Activated CD8-positive, alpha-beta memory T cell treated with anti-CD3 and anti-CD28 coated beads, Interleukin-2, amount 10 ng/mL, durations not matched to agents 7 days and 5 days (primary cell): ENCODE measurements around the gene MTNR1A. TPM values are rescaled to one million over a fixed set of nuclear protein-coding genes. Genes with fewer than 3 reads are reported as not detected.

Experiments used
- ATAC-seq: fragments of 150-1000 bp; cut with Tn5 transposase; one replicate; pipeline ENCODE4 v1.10.0; 2021; ENCODE audit warnings: moderate library complexity
- CTCF ChIA-PET: fragments of 350-600 bp; sonication (Branson Sonifier 250); formaldehyde crosslinking; loops from one replicate; lab custom pipeline; 2021; ENCODE audit warnings: antibody characterized with exemption; lab: Charles Lee
- DNase-seq: peaks from one replicate; pipeline ENCODE4 v3.0.0-alpha.2; 2020
- H3K27ac Mint-ChIP-seq: one replicate; pipeline ENCODE4 v1.8.0; 2021; ENCODE audit warnings: mild to moderate bottlenecking, mixed read lengths
- H3K27me3 Mint-ChIP-seq: one replicate; pipeline ENCODE4 v1.8.0; 2021; ENCODE audit warnings: mixed read lengths
- H3K36me3 Mint-ChIP-seq: one replicate; pipeline ENCODE4 v1.8.0; 2021; ENCODE audit warnings: mild to moderate bottlenecking, mixed read lengths
- H3K4me1 Mint-ChIP-seq: one replicate; pipeline ENCODE4 v1.8.0; 2021; ENCODE audit warnings: mixed read lengths
- H3K4me3 Mint-ChIP-seq: one replicate; pipeline ENCODE4 v1.8.0; 2021; ENCODE audit warnings: mild to moderate bottlenecking, moderate library complexity, mixed read lengths
- H3K9me3 Mint-ChIP-seq: one replicate; pipeline ENCODE4 v1.8.0; 2022; ENCODE audit warnings: low read depth, mixed read lengths
- total RNA-seq, 2 experiments: library from RNA; stranded (reverse); gene quantifications; one replicate each; pipeline ENCODE4 v1.2.3, GENCODE V29; 2021

The MTNR1A gene
- total RNA-seq = not detected

DNA sequence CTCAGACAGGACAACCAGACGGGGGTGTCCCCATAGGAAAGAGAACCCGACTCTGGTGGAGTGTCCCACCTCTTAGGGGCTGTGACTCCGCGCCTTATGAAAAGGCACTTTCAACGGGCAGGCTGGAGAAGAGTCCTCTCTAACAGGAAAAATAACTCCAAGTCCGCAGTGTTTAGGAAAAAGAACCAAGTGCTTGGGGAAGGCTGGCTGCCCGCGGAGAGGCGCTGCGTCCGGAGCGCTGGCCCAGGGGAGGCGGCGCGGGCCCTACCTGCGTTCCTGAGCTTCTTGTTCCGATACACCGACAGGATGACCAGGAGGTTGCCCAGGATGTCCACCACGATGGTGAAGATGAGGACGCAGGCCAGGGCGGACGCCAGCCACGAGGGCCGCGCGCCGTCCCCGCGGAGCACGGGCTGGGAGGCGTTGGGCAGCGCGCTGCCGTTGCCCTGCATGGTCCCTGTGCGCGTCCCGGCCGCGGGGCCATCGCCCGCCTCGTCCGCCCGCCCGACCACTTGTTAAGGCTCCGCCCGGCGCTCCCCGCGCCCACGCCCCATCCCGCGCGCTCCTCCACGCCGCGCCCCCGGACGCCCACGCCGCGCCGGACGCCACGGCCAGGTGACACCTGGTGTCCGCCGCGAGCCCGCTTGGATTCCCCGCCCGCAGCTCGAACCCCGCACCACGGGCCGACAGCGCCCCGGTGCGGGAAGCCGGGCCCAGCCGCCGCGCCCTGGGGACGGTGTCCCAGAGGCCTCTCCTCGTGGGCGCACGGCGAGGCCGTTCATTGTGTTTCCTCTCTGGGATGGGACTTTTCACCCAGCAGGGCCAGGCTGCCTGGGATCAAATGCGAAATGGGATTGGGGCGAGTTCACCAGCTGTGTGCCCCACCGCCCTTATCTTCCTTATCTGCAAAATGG, at the start of gene MTNR1A:
Gene MTNR1A (minus strand): TSS at position 654 of the 914 bp plus-strand sequence. CDS start 202 bp downstream, at position 452.
- no peak for ATAC-seq
- Mint-ChIP-seq H3K27ac (no peak within 1 kb of the TSS), H3K9me3 (peaks cover 6% of the 10 kb centered on the region), H3K36me3 (peaks cover 3% of the 10 kb centered on the region), H3K4me1 (no peaks in the 10 kb centered on the region), H3K27me3 (peaks cover 15% of the 10 kb centered on the region), H3K4me3 (no peak within 1 kb of the TSS)
- CTCF ChIA-PET = no interaction called here
- no peak for DNase-seq

DNA sequence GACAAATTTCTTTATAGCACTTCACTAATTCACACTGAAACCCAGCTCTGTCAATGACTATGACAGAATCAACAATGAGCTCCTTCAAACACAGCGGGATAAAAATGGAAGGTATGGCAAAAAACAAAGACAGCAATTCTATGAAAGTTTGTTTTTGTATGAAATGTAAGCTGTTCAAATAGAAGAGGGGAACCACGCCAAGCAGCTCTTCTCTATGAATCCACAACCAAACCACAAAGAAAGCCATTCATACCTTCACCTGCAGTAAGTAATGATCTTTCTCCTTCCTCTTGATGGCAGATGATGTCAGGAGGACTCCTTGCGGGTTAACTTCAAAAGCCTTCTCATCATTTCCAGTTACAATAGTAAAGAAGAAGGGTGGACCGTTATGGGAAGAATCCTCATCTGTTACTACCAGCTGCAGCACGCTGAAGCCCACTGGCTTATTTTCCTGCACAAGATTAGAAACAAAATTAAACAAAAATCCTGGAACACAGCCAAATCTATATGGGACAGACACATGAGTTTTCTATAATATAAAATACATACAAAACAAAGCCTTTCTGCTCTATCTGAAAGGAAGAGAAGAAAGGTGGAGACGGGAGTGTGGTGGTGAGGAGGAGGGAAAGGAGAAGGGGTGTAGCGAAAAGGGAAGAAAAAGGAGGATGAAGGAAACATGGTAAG, 48.9 kb upstream of the MTNR1A start:
- no peak for DNase-seq
- no peak overlapping the region for H3K4me3 Mint-ChIP-seq
- no peaks in the 10 kb centered on the region for H3K9me3 Mint-ChIP-seq
- no peaks in the 10 kb centered on the region for H3K36me3 Mint-ChIP-seq
- ATAC-seq = no peak
- CTCF ChIA-PET = interaction anchor here (0.7 kb wide), 1 partner anchor 17 kb away, joined by 3 read pairs; no protein-coding TSS in a partner anchor
- H3K27ac Mint-ChIP-seq = no peak overlapping the region
- H3K27me3 Mint-ChIP-seq = no peaks in the 10 kb centered on the region
- no peaks in the 10 kb centered on the region for H3K4me1 Mint-ChIP-seq

DNA sequence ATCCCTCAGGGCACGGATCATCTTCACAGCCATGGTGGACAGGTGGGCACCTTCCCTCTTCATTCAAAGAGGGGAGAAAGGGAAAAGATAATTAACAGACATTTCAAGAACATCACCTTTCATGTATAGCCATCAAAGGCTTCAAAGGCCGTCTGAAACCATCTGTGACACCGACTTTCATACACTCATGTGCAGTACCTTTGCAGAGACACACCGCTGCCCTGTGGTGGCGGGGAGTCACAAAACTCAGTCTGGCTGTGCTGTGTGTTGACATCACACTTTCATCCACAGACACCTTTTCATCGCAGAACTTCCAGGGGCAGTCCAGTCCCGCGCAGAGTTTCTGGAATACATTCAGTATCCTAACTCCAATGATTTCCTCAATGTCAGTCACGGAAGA, 47.6 kb upstream of the MTNR1A start:
- Mint-ChIP-seq H3K4me3 (no peak overlapping the region), H3K4me1 (no peaks in the 10 kb centered on the region), H3K36me3 (no peaks in the 10 kb centered on the region), H3K27ac (no peak overlapping the region), H3K9me3 (no peaks in the 10 kb centered on the region), H3K27me3 (no peaks in the 10 kb centered on the region)
- DNase-seq = no peak
- CTCF ChIA-PET = no interaction called here
- ATAC-seq = no peak

DNA sequence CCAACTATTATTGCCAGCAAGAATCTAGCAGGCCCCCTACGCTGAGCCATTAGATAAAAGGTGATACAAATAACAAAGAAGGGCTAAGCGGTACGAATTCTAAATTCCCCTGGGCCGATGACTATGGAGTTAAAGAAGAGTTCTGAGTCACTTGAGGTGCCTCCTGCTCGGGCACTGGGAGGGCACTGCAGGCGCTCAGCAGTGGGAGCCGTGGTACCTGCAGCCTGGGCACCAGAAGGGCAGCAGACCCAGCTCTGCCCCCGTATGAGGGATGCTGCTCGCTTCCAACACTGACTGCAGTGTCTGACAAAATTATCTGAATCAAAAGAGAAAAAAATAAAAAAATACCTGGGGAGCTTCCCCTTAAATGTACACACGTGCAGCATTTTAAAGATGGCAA, 44.1 kb upstream of the MTNR1A start:
- Mint-ChIP-seq H3K4me1 (no peaks in the 10 kb centered on the region), H3K36me3 (no peaks in the 10 kb centered on the region), H3K27me3 (no peaks in the 10 kb centered on the region), H3K9me3 (no peaks in the 10 kb centered on the region), H3K27ac (no peak overlapping the region), H3K4me3 (no peak overlapping the region)
- CTCF ChIA-PET = no interaction called here
- no peak for DNase-seq
- ATAC-seq = no peak

DNA sequence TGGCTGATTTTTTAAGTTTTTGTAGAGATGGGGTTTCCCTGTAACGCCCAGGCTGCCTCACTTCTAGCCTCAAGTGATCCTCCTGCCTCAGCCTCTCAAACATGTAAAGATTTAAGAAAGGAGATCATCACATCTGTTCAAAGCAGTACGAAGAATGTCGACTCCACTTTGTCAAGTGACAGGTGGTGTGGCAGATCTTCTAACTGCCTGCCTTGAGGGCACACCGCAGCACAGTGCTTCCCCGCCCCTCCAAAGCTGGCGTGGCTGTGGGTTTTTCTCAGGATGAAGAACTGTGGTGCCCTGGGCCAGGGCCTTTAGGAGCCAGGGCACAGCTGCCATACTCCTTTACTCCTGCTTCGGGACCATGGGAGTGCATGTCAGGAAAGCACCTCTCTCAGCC, 43.3 kb upstream of the MTNR1A start:
- CTCF ChIA-PET = no interaction called here
- Mint-ChIP-seq H3K27me3 (no peaks in the 10 kb centered on the region), H3K36me3 (no peaks in the 10 kb centered on the region), H3K9me3 (no peaks in the 10 kb centered on the region), H3K4me3 (no peak overlapping the region), H3K4me1 (no peaks in the 10 kb centered on the region), H3K27ac (no peak overlapping the region)
- DNase-seq (no peak), ATAC-seq (no peak)

DNA sequence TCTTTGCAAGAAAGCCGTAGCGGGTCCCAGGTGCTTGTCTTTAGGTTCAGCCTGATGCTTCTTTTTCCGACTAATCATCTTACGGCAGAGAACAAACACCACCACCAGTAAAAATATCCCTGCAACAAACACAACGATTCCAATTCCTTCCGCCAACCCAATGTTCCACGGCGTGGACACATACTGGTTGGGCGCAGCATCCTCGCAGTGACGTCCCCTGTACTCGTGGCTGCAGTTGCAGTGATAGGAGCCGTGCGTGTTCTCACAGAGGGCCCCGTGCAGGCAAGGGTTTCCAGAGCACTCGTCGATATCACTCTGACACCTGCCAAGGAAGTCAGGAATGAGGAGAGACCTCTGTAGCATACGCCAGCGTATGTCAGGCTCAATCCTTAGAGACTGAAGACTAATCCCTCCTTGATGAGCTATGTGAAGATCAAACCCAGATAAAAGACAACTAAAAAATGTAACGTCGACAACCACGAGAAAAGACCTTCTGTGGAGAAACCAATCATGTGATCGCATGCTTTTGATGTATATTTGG, 41.6 kb upstream of the MTNR1A start:
- Mint-ChIP-seq H3K4me3 (no peak overlapping the region), H3K4me1 (no peaks in the 10 kb centered on the region), H3K36me3 (no peaks in the 10 kb centered on the region), H3K27me3 (no peaks in the 10 kb centered on the region), H3K9me3 (no peaks in the 10 kb centered on the region), H3K27ac (no peak overlapping the region)
- no peak for ATAC-seq
- CTCF ChIA-PET = no interaction called here
- DNase-seq = no peak

DNA sequence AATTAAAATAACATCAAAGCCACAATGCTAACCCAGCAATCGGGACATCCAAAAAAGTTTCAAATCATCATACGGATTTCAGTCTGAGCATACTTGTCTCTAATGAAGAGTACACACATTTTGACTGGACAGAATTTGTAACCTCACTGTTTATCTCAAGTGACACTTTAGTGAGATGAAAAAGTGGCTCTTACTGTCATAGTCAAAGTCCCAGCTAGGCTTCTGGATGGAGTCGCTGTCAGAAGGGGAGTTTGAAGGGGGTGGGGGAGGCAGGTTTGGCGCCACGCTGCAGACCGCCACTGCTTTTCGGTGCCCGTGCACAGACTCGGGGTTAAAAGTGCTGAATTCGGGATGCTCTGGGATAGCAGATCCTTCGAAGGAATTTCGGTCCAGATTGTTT, 41.0 kb upstream of the MTNR1A start:
- H3K4me1 Mint-ChIP-seq = no peaks in the 10 kb centered on the region
- no peaks in the 10 kb centered on the region for H3K36me3 Mint-ChIP-seq
- H3K4me3 Mint-ChIP-seq = no peak overlapping the region
- no peaks in the 10 kb centered on the region for H3K27me3 Mint-ChIP-seq
- CTCF ChIA-PET = no interaction called here
- H3K27ac Mint-ChIP-seq = no peak overlapping the region
- no peak for ATAC-seq
- no peaks in the 10 kb centered on the region for H3K9me3 Mint-ChIP-seq
- no peak for DNase-seq

DNA sequence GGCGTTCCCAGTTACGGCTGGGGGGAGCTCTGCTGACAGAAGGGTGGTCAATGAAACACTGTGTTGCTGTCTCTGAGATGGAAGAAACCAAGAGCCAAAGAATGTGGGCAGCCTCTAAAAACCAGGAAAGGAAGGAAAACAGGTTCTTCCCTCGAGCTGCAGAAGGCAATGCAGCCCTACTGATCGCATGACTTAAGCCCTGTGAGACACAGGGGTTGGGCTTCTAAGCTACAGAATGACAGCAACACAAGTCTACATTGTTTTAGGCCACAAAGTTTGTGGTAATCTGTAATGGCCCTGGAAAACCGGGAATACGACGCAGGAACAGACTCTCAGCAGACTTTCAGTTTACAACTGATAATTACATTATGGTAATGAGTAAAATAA, 38.2 kb upstream of the MTNR1A start:
- CTCF ChIA-PET = no interaction called here
- H3K27me3 Mint-ChIP-seq = no peaks in the 10 kb centered on the region
- H3K9me3 Mint-ChIP-seq = no peaks in the 10 kb centered on the region
- H3K36me3 Mint-ChIP-seq = no peaks in the 10 kb centered on the region
- no peaks in the 10 kb centered on the region for H3K4me1 Mint-ChIP-seq
- DNase-seq = no peak
- ATAC-seq = no peak
- H3K4me3 Mint-ChIP-seq = no peak overlapping the region
- H3K27ac Mint-ChIP-seq = no peak overlapping the region

DNA sequence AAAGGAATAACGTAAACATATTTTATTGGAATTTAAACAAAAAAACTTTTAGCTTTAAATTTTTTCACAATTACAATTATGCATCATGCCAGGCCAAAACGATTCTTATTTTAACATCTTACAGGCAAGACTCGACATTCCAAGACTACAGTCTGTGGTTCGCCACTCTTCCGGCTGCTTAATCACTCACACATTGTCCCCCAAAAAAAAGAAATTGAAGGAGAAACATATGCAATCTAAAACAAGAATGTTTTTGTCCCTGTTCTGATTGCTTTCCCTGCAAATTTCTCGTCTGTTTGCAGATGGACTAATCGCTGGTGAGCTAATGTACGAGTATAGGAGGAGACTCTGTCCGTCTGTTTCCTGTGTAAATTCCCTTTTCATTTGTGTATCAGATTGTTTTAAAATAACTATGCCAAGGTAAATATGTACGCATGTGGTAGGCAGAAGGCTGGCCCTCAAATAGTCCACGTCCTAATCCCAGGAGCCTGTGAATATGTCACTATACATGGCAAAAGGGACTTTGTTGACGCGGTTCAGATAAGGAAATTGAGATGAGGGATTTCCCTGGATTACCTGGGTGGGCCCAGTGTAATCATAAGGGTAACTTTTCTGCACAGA, 37.7 kb upstream of the MTNR1A start:
- CTCF ChIA-PET = no interaction called here
- Mint-ChIP-seq H3K4me3 (no peak overlapping the region), H3K27me3 (no peaks in the 10 kb centered on the region), H3K4me1 (no peaks in the 10 kb centered on the region), H3K36me3 (no peaks in the 10 kb centered on the region), H3K9me3 (no peaks in the 10 kb centered on the region), H3K27ac (no peak overlapping the region)
- DNase-seq = no peak
- no peak for ATAC-seq

DNA sequence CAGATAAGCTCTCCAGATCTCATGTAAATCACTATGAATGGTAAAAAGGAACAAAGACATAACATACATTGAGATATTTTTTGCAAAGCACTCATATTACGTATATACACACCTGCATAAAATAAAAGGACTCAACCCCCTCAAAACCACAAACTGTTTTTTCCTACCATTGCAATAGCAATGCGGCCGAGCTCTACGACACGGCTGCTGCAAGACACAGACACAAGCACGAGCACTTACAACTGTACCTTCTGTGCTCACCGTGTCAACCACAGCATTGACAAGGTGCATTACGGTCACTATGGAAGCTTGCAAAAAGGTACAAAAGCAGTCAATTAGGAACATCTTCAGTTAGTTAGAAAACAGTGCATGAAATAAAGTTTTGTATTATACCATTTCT, 37.1 kb upstream of the MTNR1A start:
- CTCF ChIA-PET = no interaction called here
- Mint-ChIP-seq H3K4me3 (no peak overlapping the region), H3K4me1 (no peaks in the 10 kb centered on the region), H3K36me3 (no peaks in the 10 kb centered on the region), H3K9me3 (no peaks in the 10 kb centered on the region), H3K27me3 (no peaks in the 10 kb centered on the region), H3K27ac (no peak overlapping the region)
- ATAC-seq (no peak), DNase-seq (no peak)

DNA sequence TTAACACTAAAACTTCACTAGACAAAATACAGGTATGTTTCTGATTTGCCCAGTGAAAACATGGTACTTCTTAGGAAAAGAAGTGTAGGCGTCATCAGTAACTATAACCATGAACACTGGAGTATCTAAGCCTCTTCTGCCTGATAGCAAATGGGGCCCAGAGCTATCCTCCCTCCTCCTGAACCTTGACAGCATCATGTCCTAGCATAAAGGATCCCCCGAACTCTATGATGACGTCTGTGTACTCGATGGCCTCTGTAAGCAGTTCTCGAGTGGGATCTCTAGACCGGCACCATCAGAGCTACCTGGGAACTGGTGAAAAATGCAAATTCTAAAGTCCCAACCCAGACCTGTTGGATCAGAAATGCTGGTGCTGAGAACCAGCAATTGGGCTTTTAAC, 36.3 kb upstream of the MTNR1A start:
- Mint-ChIP-seq H3K4me3 (no peak overlapping the region), H3K9me3 (no peaks in the 10 kb centered on the region), H3K27me3 (no peaks in the 10 kb centered on the region), H3K4me1 (no peaks in the 10 kb centered on the region), H3K36me3 (no peaks in the 10 kb centered on the region), H3K27ac (no peak overlapping the region)
- no peak for DNase-seq
- no peak for ATAC-seq
- CTCF ChIA-PET = no interaction called here

DNA sequence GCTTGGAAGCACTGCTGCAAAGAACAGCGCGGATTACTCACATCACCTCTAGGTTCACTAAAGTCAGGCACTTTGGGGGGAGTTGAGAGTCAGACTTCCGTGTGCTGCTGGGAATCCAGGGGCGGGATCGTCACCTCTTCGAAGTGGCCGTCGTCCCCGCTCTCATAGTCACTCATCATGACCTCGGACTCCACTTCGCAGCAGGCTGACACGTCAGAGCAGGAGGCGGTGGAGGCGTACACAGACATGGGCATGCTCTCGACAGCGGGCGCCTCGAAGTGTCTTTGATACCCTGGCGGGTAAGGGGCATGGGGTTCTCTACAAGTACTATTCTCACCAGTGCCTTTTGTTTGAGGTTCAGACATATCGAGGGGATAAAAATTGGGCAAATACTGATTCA, 33.1 kb upstream of the MTNR1A start:
- DNase-seq (no peak), ATAC-seq (no peak)
- Mint-ChIP-seq H3K9me3 (no peaks in the 10 kb centered on the region), H3K36me3 (no peaks in the 10 kb centered on the region), H3K4me1 (no peaks in the 10 kb centered on the region), H3K27ac (no peak overlapping the region), H3K4me3 (no peak overlapping the region), H3K27me3 (peaks cover 4% of the 10 kb centered on the region)
- CTCF ChIA-PET = interaction anchor here (1.9 to 2.3 kb wide), 2 partner anchors 292 to 520 kb away, joined by 13 to 18 read pairs; partner anchors contain the start of gene TLR3

DNA sequence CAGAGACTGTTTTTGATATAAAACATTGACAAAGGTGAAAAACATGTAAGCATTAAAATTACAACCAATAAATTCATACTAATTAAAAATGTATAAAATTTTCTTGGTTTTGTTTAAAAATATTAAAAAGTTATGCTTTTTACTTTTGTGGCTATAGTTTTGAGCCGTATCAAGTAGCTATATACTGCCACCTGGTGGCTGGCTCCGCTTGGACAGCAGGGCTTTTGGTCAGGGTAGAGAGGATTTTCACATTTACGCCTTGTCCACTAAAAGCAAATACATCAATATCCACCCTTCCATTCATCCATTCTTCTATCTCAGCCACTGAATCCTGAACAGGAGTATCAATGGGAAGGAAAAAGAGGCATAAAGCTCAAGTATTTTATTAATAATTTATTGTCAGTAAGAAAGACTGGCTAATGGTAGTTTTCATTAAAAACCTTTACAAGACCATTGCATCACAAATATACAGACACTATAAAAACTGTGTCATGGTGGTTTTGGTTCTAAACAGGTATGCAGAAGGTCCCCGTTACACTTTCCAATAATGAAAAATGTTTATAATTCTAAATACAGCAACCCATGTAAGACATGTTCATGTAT, 32.1 kb upstream of the MTNR1A start:
- CTCF ChIA-PET = interaction anchor here (0.7 to 2.3 kb wide), 6 partner anchors 16 to 519 kb away, joined by 3 to 18 read pairs (median 4); partner anchors contain the start of gene TLR3
- Mint-ChIP-seq H3K9me3 (peaks cover under 1% of the 10 kb centered on the region), H3K4me1 (no peaks in the 10 kb centered on the region), H3K27ac (no peak overlapping the region), H3K4me3 (no peak overlapping the region), H3K27me3 (peaks cover 4% of the 10 kb centered on the region), H3K36me3 (no peaks in the 10 kb centered on the region)
- ATAC-seq = no peak
- peak; percentile 59 for DNase-seq
